Cardiac ventricle fibroblast (primary cell): ENCODE results near the gene AADAC. TPM values are rescaled to one million over a fixed set of nuclear protein-coding genes. Genes with fewer than 3 reads are reported as not detected.

Experiments
- total RNA-seq: library from RNA; depleted of rRNA; stranded (reverse); fragments of >200 nt; gene quantifications from 2 replicates; pipeline ENCODE4 v1.2.3, GENCODE V29; 2015

AADAC gene
- total RNA-seq, result 6.0 and 9.0 TPM in 2 replicates

GRCh38 chr3:151813799-151814198, at the start of gene AADAC:
Gene AADAC (plus strand): TSS chr3:151814116. CDS start chr3:151814163, 47 bp downstream.

GRCh38 chr3:151873398-151873797, 59.5 kb downstream of the AADAC start, which contains the start of gene SUCNR1:
Gene SUCNR1 (plus strand): TSS chr3:151873643. CDS start chr3:151879893, 6,250 bp downstream.

Other genes with a start within 250 kb of the AADAC start
- not detected in 2 replicates for gene AADACL2, start 80.2 kb upstream of the AADAC start, total RNA-seq
- gene SUCNR1, start 59.5 kb downstream of the AADAC start, total RNA-seq, result not detected in 2 replicates